Measurements from ENCODE around the gene SH3BP4. TPM values are rescaled to one million over a fixed set of nuclear protein-coding genes. Genes with fewer than 3 reads are reported as not detected.
A peak's percentile ranks its signal among the peaks of the same experiment; 100 is the strongest.

The SH3BP4 gene
- total and polyA plus RNA-seq, 2 of the 13 experiments (the other 11 are each of a cell fraction or from before 2014, with no cell fraction given) = 34.6 to 99.1 TPM

DNA sequence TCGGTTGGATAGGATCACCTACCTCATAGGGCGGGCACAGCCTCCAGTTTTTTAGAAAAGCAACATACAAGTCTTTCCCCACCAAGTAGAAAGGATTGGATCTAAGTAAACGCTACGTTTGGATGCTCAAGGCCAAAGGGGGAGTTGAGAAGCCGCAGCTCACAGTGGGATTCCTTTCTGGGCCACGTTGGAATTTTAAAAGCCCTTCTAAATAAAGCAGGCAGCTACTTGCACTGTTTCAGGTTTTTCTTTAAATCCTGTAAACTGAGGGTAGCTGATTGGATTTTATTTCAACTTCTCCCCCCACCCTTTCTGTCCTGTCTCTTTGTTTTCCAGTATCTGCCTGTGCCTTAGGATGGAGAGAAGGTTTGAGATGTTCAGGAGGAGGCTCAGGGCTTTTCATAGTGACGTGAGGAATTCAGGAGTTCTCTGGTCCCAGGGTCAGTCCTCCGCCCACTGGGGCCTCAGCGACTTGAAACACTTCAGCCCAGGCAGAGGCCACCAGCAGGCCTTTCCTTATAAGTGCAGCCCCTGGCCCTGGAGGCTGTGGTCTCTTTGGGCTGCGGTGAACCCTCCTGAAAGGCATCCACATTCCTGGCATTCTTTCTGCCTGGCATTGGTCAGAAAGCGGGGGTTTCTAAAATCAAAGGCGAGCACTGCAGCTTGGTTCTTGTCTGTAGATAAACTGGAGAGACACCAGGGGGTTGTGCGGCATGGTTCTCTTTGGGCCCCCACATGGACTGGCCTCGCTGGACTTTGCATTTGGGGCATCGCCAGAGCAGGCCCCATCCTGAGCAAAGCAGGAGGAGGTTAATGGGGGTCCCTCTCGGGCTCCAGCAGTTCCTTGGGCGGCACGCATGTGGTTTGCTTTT is 44.5 kb downstream of the SH3BP4 start (continued):
- TF ChIP-seq, protein P1, sequence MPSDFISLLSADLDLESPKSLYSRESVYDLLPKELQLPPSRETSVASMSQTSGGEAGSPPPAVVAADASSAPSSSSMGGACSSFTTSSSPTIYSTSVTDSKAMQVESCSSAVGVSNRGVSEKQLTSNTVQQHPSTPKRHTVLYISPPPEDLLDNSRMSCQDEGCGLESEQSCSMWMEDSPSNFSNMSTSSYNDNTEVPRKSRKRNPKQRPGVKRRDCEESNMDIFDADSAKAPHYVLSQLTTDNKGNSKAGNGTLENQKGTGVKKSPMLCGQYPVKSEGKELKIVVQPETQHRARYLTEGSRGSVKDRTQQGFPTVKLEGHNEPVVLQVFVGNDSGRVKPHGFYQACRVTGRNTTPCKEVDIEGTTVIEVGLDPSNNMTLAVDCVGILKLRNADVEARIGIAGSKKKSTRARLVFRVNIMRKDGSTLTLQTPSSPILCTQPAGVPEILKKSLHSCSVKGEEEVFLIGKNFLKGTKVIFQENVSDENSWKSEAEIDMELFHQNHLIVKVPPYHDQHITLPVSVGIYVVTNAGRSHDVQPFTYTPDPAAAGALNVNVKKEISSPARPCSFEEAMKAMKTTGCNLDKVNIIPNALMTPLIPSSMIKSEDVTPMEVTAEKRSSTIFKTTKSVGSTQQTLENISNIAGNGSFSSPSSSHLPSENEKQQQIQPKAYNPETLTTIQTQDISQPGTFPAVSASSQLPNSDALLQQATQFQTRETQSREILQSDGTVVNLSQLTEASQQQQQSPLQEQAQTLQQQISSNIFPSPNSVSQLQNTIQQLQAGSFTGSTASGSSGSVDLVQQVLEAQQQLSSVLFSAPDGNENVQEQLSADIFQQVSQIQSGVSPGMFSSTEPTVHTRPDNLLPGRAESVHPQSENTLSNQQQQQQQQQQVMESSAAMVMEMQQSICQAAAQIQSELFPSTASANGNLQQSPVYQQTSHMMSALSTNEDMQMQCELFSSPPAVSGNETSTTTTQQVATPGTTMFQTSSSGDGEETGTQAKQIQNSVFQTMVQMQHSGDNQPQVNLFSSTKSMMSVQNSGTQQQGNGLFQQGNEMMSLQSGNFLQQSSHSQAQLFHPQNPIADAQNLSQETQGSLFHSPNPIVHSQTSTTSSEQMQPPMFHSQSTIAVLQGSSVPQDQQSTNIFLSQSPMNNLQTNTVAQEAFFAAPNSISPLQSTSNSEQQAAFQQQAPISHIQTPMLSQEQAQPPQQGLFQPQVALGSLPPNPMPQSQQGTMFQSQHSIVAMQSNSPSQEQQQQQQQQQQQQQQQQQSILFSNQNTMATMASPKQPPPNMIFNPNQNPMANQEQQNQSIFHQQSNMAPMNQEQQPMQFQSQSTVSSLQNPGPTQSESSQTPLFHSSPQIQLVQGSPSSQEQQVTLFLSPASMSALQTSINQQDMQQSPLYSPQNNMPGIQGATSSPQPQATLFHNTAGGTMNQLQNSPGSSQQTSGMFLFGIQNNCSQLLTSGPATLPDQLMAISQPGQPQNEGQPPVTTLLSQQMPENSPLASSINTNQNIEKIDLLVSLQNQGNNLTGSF (CRISPR knock-in tag; IDR thresholded peaks at IDR 0.05) = no peak
- no peak for TF ChIP-seq SP2 (CRISPR knock-in tag; IDR thresholded peaks at IDR 0.05)
- TF ChIP-seq, protein P2, sequence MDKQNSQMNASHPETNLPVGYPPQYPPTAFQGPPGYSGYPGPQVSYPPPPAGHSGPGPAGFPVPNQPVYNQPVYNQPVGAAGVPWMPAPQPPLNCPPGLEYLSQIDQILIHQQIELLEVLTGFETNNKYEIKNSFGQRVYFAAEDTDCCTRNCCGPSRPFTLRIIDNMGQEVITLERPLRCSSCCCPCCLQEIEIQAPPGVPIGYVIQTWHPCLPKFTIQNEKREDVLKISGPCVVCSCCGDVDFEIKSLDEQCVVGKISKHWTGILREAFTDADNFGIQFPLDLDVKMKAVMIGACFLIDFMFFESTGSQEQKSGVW (CRISPR knock-in tag; IDR thresholded peaks at IDR 0.05; ENCODE audit: borderline replicate concordance) = no peak
- TF ChIP-seq, protein P3, sequence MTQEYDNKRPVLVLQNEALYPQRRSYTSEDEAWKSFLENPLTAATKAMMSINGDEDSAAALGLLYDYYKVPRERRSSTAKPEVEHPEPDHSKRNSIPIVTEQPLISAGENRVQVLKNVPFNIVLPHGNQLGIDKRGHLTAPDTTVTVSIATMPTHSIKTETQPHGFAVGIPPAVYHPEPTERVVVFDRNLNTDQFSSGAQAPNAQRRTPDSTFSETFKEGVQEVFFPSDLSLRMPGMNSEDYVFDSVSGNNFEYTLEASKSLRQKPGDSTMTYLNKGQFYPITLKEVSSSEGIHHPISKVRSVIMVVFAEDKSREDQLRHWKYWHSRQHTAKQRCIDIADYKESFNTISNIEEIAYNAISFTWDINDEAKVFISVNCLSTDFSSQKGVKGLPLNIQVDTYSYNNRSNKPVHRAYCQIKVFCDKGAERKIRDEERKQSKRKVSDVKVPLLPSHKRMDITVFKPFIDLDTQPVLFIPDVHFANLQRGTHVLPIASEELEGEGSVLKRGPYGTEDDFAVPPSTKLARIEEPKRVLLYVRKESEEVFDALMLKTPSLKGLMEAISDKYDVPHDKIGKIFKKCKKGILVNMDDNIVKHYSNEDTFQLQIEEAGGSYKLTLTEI (CRISPR knock-in tag; conservative IDR thresholded peaks at IDR 0.05) = no peak
- TF ChIP-seq TARDBP (CRISPR knock-in tag; IDR thresholded peaks at IDR 0.05) = no peak
- TF ChIP-seq, protein P4, sequence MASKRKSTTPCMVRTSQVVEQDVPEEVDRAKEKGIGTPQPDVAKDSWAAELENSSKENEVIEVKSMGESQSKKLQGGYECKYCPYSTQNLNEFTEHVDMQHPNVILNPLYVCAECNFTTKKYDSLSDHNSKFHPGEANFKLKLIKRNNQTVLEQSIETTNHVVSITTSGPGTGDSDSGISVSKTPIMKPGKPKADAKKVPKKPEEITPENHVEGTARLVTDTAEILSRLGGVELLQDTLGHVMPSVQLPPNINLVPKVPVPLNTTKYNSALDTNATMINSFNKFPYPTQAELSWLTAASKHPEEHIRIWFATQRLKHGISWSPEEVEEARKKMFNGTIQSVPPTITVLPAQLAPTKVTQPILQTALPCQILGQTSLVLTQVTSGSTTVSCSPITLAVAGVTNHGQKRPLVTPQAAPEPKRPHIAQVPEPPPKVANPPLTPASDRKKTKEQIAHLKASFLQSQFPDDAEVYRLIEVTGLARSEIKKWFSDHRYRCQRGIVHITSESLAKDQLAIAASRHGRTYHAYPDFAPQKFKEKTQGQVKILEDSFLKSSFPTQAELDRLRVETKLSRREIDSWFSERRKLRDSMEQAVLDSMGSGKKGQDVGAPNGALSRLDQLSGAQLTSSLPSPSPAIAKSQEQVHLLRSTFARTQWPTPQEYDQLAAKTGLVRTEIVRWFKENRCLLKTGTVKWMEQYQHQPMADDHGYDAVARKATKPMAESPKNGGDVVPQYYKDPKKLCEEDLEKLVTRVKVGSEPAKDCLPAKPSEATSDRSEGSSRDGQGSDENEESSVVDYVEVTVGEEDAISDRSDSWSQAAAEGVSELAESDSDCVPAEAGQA (IDR thresholded peaks at IDR 0.05; ENCODE audit: low read depth) = no peak
- TF ChIP-seq, protein P4 (CRISPR knock-in tag; IDR thresholded peaks at IDR 0.05; ENCODE audit: borderline replicate concordance) = no peak
- TF ChIP-seq, protein P5, sequence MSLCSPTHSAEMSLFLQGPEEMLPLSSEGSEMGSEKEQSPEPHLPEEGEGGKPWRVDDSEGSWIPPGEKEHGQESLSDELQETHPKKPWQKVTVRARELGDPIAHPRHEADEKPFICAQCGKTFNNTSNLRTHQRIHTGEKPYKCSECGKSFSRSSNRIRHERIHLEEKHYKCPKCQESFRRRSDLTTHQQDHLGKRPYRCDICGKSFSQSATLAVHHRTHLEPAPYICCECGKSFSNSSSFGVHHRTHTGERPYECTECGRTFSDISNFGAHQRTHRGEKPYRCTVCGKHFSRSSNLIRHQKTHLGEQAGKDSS (CRISPR knock-in tag; IDR thresholded peaks at IDR 0.05; ENCODE audit: borderline replicate concordance, low read depth) = 0 out of 2 replicates have a peak, but pooled peaks have one; percentile 10
- TF ChIP-seq ARNT2 (CRISPR knock-in tag; IDR thresholded peaks at IDR 0.05; ENCODE audit: low read depth) = 0 out of 2 replicates have a peak, but pooled peaks have one; percentile 13
- TF ChIP-seq HOXA7 (CRISPR knock-in tag; IDR thresholded peaks at IDR 0.05) = no peak
- TF ChIP-seq HNF4A (CRISPR knock-in tag; IDR thresholded peaks at IDR 0.05) = no peak; the same call in 1 of the 2 replicates

All from HepG2 (cell line).